PC-9 (cell line): ENCODE results near the gene CDHR5. TPM values are rescaled to one million over a fixed set of nuclear protein-coding genes. Genes with fewer than 3 reads are reported as not detected.
"Not testable (repeated sequence)": the region's sequence is repeated elsewhere in the genome, so short reads cannot be mapped to it uniquely, and the experiment has no call there.

Experiments
- BruUV-seq: library from RNA; stranded (reverse); fragments of 400-500 nt; replicated peaks from 2 replicates; lab custom pipeline; 2021; lab: Mats Ljungman, UMichigan
- CTCF ChIA-PET: fragments of 300-600 bp; sonication (Branson Sonifier 250); formaldehyde crosslinking; loops from one replicate; lab custom pipeline; 2022; ENCODE audit warnings: antibody characterized with exemption; lab: Charles Lee
- POLR2A ChIA-PET: fragments of 300-600 bp; sonication (Branson Sonifier 250); formaldehyde crosslinking; loops from one replicate; lab custom pipeline; 2022; ENCODE audit warnings: antibody characterized with exemption; ENCODE audit not compliant: unreplicated experiment; lab: Charles Lee
- DNase-seq, 2 experiments: peaks; one replicate each; pipeline versions ENCODE4 v3.0.0 to v3.0.0-alpha.2; 2015 to 2022; ENCODE audit warnings: mixed read lengths in 1 of 2
- H2AFZ ChIP-seq: fragments of 200-600 bp; sonication (generic); 2 replicates; pipeline ENCODE4 v1.8.1; 2017; ENCODE audit warnings: antibody characterized with exemption
- H3F3A ChIP-seq: fragments of 200-600 bp; sonication (generic); 2 replicates; pipeline ENCODE4 v1.8.1; 2017; ENCODE audit warnings: antibody characterized with exemption, mild to moderate bottlenecking, low read depth; ENCODE audit not compliant: insufficient read depth
- H3K27ac ChIP-seq: fragments of 200-600 bp; sonication (generic); 2 replicates; pipeline ENCODE4 v1.6.1; 2016; ENCODE audit warnings: mixed run types
- H3K27me3 ChIP-seq: fragments of 200-600 bp; sonication (generic); 2 replicates; pipeline ENCODE4 v1.6.1; 2016; ENCODE audit warnings: low read depth, mixed run types; ENCODE audit not compliant: insufficient read depth
- H3K36me3 ChIP-seq: fragments of 200-600 bp; sonication (generic); 2 replicates; pipeline ENCODE4 v1.6.1; 2016; ENCODE audit warnings: low read depth, mixed run types
- H3K4me1 ChIP-seq: fragments of 200-600 bp; sonication (generic); replicated peaks from 2 replicates; pipeline ENCODE4 v1.6.1; 2016; ENCODE audit warnings: mixed run types; ENCODE audit not compliant: insufficient read depth
- H3K4me2 ChIP-seq: fragments of 200-600 bp; sonication (generic); 2 replicates; pipeline ENCODE4 v1.6.1; 2017; ENCODE audit warnings: mixed run types
- H3K4me3 ChIP-seq: fragments of 200-600 bp; sonication (generic); 2 replicates; pipeline ENCODE4 v1.6.1; 2016; ENCODE audit warnings: mixed run types
- H3K79me2 ChIP-seq: fragments of 200-600 bp; sonication (generic); 2 replicates; pipeline ENCODE4 v1.6.1; 2017; ENCODE audit warnings: low read depth, mixed run types
- H3K9me2 ChIP-seq: fragments of 200-600 bp; sonication (generic); 2 replicates; pipeline ENCODE4 v1.8.1; 2017; ENCODE audit warnings: mild to moderate bottlenecking; ENCODE audit not compliant: insufficient read depth
- H3K9me3 ChIP-seq: fragments of 200-600 bp; sonication (generic); 2 replicates; pipeline ENCODE4 v1.8.1; 2016; ENCODE audit warnings: low read depth; ENCODE audit not compliant: insufficient read depth
- H4K20me1 ChIP-seq: fragments of 200-600 bp; sonication (generic); 2 replicates; pipeline ENCODE4 v1.8.1; 2017; ENCODE audit not compliant: insufficient read depth
- EZH2 ChIP-seq: fragments of 200-600 bp; sonication (generic); IDR thresholded peaks from 2 replicates; pipeline ENCODE4 v1.8.0; 2017; ENCODE audit warnings: antibody characterized with exemption, low read depth
- intact Hi-C: fragments of 100-400 bp; cut with micrococcal nuclease; formaldehyde crosslinking; loops from one replicate; pipeline ENCODE4 v1.10.0; 2022; ENCODE audit not compliant: unreplicated experiment
- total RNA-seq: library from RNA; stranded (reverse); gene quantifications from 2 replicates; pipeline ENCODE4 v1.2.3, GENCODE V29; 2021
- TF ChIP-seq, protein P1 (sequence below): fragments of 200-600 bp; sonication (generic); conservative IDR thresholded peaks from 2 replicates; pipeline ENCODE4 v1.6.1; 2017; ENCODE audit warnings: mixed run types, antibody characterized with exemption, mild to moderate bottlenecking, moderate library complexity

The CDHR5 gene
- total RNA-seq, 1 experiment from 2014 or later = not detected

DNA sequence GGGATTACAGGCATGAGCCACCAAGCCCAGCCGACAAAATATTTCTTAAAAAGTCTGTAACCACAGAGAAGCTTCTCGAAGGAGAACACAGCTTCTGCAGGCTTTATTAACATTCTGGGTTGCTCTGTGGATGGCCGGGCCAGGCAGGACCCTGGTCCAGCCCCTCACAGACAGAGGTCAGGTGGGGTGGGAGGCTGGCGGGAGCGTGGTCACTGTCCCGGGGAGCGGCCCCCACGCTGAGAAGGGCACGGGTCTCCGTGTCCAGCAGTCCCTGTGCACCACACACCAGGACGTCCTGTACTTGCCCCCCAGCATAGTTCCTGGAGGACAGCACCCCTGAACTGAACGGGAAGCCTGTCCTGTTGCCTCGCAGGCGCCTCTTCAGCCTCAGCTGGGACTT lies 31.7 kb upstream of the CDHR5 start:
- intact Hi-C loops = no loop called here
- Histone ChIP-seq H3K4me1 (no peaks in the 10 kb centered on the region), H3K36me3 (no peaks in the 10 kb centered on the region), H2AFZ (no peak overlapping the region), H3F3A (no peaks in the 10 kb centered on the region), H3K4me3 (no peak overlapping the region), H3K9me2 (no peaks in the 10 kb centered on the region), H3K79me2 (no peaks in the 10 kb centered on the region), H3K4me2 (no peak overlapping the region), H3K9me3 (no peaks in the 10 kb centered on the region), H3K27me3 (no peaks in the 10 kb centered on the region), H3K27ac (no peak overlapping the region), H4K20me1 (no peaks in the 10 kb centered on the region)
- no peak for TF ChIP-seq EZH2
- TF ChIP-seq, protein P1, sequence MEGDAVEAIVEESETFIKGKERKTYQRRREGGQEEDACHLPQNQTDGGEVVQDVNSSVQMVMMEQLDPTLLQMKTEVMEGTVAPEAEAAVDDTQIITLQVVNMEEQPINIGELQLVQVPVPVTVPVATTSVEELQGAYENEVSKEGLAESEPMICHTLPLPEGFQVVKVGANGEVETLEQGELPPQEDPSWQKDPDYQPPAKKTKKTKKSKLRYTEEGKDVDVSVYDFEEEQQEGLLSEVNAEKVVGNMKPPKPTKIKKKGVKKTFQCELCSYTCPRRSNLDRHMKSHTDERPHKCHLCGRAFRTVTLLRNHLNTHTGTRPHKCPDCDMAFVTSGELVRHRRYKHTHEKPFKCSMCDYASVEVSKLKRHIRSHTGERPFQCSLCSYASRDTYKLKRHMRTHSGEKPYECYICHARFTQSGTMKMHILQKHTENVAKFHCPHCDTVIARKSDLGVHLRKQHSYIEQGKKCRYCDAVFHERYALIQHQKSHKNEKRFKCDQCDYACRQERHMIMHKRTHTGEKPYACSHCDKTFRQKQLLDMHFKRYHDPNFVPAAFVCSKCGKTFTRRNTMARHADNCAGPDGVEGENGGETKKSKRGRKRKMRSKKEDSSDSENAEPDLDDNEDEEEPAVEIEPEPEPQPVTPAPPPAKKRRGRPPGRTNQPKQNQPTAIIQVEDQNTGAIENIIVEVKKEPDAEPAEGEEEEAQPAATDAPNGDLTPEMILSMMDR = no peak
- no peak for DNase-seq
- no TSS peak for BruUV-seq
- CTCF ChIA-PET = no interaction called here
- POLR2A ChIA-PET = no interaction called here

- no peaks in the 10 kb centered on the region for H3K9me2 ChIP-seq
- POLR2A ChIA-PET = no interaction called here
- no peak for TF ChIP-seq EZH2
- TF ChIP-seq, protein P1 = no peak
- no peaks in the 10 kb centered on the region for H3K4me1 ChIP-seq
- H3K9me3 ChIP-seq = no peaks in the 10 kb centered on the region
- CTCF ChIA-PET = no interaction called here
- no peaks in the 10 kb centered on the region for H3K79me2 ChIP-seq
- no TSS peak for BruUV-seq
- no peaks in the 10 kb centered on the region for H3K36me3 ChIP-seq
- no peak overlapping the region for H3K4me2 ChIP-seq
- no peak overlapping the region for H3K4me3 ChIP-seq
- DNase-seq = no peak
- H3K27me3 ChIP-seq = no peaks in the 10 kb centered on the region
- intact Hi-C loops = no loop called here
- H3K27ac ChIP-seq = no peak overlapping the region
- H2AFZ ChIP-seq = no peak overlapping the region
- no peaks in the 10 kb centered on the region for H3F3A ChIP-seq
- H4K20me1 ChIP-seq = no peaks in the 10 kb centered on the region
These were observed 30.4 kb upstream of the CDHR5 start for GRCh38 chr11:655036-655726.

DNA sequence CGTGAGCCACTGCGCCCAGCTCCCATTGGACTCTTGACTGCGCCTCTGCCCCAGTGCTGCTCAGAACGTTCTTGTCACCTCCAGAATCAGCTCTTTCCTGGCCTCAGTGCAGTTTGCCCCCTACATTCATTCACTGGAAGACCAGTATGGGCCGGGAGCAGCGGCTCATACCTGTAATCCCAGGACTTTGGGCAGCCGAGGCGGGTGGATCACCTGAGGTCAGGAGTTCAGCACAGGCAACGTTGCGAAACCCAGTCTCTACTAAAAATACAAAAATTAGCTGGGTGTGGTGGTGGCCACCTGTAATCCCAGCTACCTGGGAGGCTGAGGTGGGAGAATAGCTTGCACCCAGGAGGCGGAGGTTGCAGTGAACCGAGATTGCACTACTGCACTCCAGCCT lies 29.7 kb upstream of the CDHR5 start:
- CTCF ChIA-PET, POLR2A ChIA-PET, intact Hi-C loops: not testable (repeated sequence)

DNA sequence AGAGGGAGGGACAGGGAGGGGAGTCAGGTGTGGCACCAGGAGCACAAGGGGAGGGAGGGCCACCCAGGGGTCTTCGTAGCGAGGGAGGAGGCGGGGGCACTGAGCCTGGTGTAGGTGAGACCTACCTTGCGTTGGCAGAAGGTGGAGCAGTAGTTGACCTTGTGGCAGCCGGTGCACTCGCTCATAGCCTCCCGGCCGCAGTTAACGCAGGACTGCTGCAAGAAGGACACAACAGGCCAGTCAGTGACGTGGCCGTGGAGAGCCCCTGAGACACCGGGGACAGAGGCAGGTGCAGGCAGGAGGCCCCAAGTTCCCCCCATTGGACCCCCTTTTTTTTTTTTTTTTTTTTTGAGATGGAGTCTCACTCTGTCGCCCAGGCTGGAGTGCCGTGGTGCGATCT lies 29.1 kb upstream of the CDHR5 start:
- Histone ChIP-seq H3K4me2 (no peak overlapping the region), H3K27ac (no peak overlapping the region), H3K9me3 (no peaks in the 10 kb centered on the region), H3K9me2 (no peaks in the 10 kb centered on the region), H3K4me1 (no peaks in the 10 kb centered on the region), H3F3A (peaks cover 3% of the 10 kb centered on the region; the same call in 1 of the 2 replicates), H2AFZ (no peak overlapping the region), H3K36me3 (no peaks in the 10 kb centered on the region), H3K27me3 (no peaks in the 10 kb centered on the region), H4K20me1 (no peaks in the 10 kb centered on the region), H3K4me3 (no peak overlapping the region), H3K79me2 (no peaks in the 10 kb centered on the region)
- POLR2A ChIA-PET = no interaction called here
- DNase-seq = no peak
- intact Hi-C loops = no loop called here
- no peak for TF ChIP-seq EZH2
- CTCF ChIA-PET = no interaction called here
- BruUV-seq = no TSS peak

More for the DNA sequence above, 29.7 kb upstream of the CDHR5 start:
- H3K4me2 ChIP-seq, H2AFZ ChIP-seq, H3K9me2 ChIP-seq, H3K27ac ChIP-seq, H3K4me1 ChIP-seq, H3K9me3 ChIP-seq, H3F3A ChIP-seq, H3K36me3 ChIP-seq, H3K4me3 ChIP-seq, H3K27me3 ChIP-seq, BruUV-seq, H3K79me2 ChIP-seq, DNase-seq, H4K20me1 ChIP-seq: not testable (repeated sequence)

DNA sequence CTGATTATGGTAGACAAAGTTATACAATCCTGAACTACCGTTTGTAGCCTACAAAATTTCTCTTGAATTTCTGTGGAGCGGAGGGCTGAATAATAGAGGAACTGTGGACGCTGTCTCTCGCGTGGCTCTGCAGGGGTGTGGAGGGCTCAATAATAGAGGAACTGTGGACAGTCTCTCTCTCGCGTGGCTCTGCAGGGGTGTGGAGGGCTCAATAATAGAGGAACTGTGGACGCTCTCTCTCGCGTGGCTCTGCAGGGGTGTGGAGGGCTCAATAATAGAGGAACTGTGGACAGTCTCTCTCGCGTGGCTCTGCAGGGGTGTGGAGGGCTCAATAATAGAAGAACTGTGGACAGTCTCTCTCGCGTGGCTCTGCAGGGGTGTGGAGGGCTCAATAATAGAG lies 28.4 kb upstream of the CDHR5 start:
- H3K9me3 ChIP-seq, H3K4me3 ChIP-seq, POLR2A ChIA-PET, H2AFZ ChIP-seq, H4K20me1 ChIP-seq, CTCF ChIA-PET, intact Hi-C loops, H3K27me3 ChIP-seq, BruUV-seq, H3K79me2 ChIP-seq, H3K27ac ChIP-seq, H3F3A ChIP-seq, H3K4me1 ChIP-seq, DNase-seq, H3K36me3 ChIP-seq, H3K9me2 ChIP-seq, H3K4me2 ChIP-seq: not testable (repeated sequence)
